NB4 (cell line): ENCODE measurements around the gene EOLA2.
"Not testable (repeated sequence)": the region's sequence is repeated elsewhere in the genome, so short reads cannot be mapped to it uniquely, and the experiment has no call there.

Experiments used
- CTCF ChIP-seq: IDR thresholded peaks from one replicate; pipeline ENCODE4 v1.5.1; 2012; ENCODE audit warnings: low read depth, low read length
- MAX ChIP-seq: IDR thresholded peaks from 2 replicates; pipeline ENCODE4 v1.6.1; 2011; ENCODE audit warnings: low read depth, low read length

GRCh38 chrX:149945820-149946219 lies 7.5 kb upstream of the EOLA2 start:
- TF ChIP-seq CTCF, MAX: not testable (repeated sequence)
